ENCODE measurements around the gene CAMK2D.

The CAMK2D gene

GRCh38 chr4:113524096-113524495, 237.4 kb downstream of the CAMK2D start:
- DNase-seq = no peak
- Histone ChIP-seq H3K56ac (ENCODE audit: low read length) (no peak overlapping the region), H3K27ac (ENCODE audit: low read depth, low read length) (no peak overlapping the region), H2BK15ac (replicated peaks; ENCODE audit: low read depth) (no peak overlapping the region), H2AK5ac (ENCODE audit: low read length) (no peak overlapping the region), H3K4me1 (ENCODE audit: control insufficient read depth, low read depth, low read length) (no peaks in the 10 kb centered on the region), H3K9ac (ENCODE audit: low read length) (no peak overlapping the region), H4K8ac (ENCODE audit: low read depth, low read length) (no peak overlapping the region), H3K18ac (ENCODE audit: low read length) (no peak overlapping the region), H3K4me2 (ENCODE audit: low read length) (no peak overlapping the region), H3K79me2 (ENCODE audit: control insufficient read depth, insufficient read depth, low read length) (no peaks in the 10 kb centered on the region), H2BK120ac (ENCODE audit: low read depth, low read length) (no peak overlapping the region), H2BK5ac (ENCODE audit: low read length) (no peak overlapping the region), H3K79me1 (ENCODE audit: low read length) (no peaks in the 10 kb centered on the region), H3K23ac (ENCODE audit: low read length) (no peak overlapping the region), H3K4me3 (ENCODE audit: low read length) (no peak overlapping the region), H3K4ac (ENCODE audit: low read depth, low read length) (no peak overlapping the region), H4K5ac (ENCODE audit: low read length) (no peak overlapping the region), H3K36me3 (ENCODE audit: control insufficient read depth, insufficient read depth, low read length) (no peaks in the 10 kb centered on the region), H3K27me3 (ENCODE audit: insufficient read depth, low read length, poor library complexity) (no peaks in the 10 kb centered on the region)
- no CpG with 5 or more reads among the region's 1 CpG for WGBS (ENCODE audit: extremely low coverage, insufficient coverage, low lambda C conversion rate)

- no peak overlapping the region for H3K9ac ChIP-seq (ENCODE audit: low read length)
- no peak overlapping the region for H4K8ac ChIP-seq (ENCODE audit: low read depth, low read length)
- H3K4me2 ChIP-seq (ENCODE audit: low read length) = no peak overlapping the region
- H3K56ac ChIP-seq (ENCODE audit: low read length) = no peak overlapping the region
- H3K18ac ChIP-seq (ENCODE audit: low read length) = no peak overlapping the region
- H3K79me2 ChIP-seq (ENCODE audit: control insufficient read depth, insufficient read depth, low read length) = no peaks in the 10 kb centered on the region
- no peaks in the 10 kb centered on the region for H3K27me3 ChIP-seq (ENCODE audit: insufficient read depth, low read length, poor library complexity)
- no peak overlapping the region for H3K27ac ChIP-seq (ENCODE audit: low read depth, low read length)
- H3K36me3 ChIP-seq (ENCODE audit: control insufficient read depth, insufficient read depth, low read length) = no peaks in the 10 kb centered on the region
- no peak overlapping the region for H4K5ac ChIP-seq (ENCODE audit: low read length)
- no peak overlapping the region for H2BK120ac ChIP-seq (ENCODE audit: low read depth, low read length)
- H3K79me1 ChIP-seq (ENCODE audit: low read length) = no peaks in the 10 kb centered on the region
- H2AK5ac ChIP-seq (ENCODE audit: low read length) = no peak overlapping the region
- WGBS (ENCODE audit: extremely low coverage, insufficient coverage, low lambda C conversion rate) = no CpG with 5 or more reads among the region's 2 CpGs
- H2BK5ac ChIP-seq (ENCODE audit: low read length) = no peak overlapping the region
- no peak overlapping the region for H2BK15ac ChIP-seq (replicated peaks; ENCODE audit: low read depth)
- H3K4me1 ChIP-seq (ENCODE audit: control insufficient read depth, low read depth, low read length) = no peaks in the 10 kb centered on the region
- no peak for DNase-seq
- H3K4me3 ChIP-seq (ENCODE audit: low read length) = no peak overlapping the region
- H3K4ac ChIP-seq (ENCODE audit: low read depth, low read length) = no peak overlapping the region
- H3K23ac ChIP-seq (ENCODE audit: low read length) = no peak overlapping the region
Observed at GRCh38 chr4:113522433-113522832, 239.1 kb downstream of the CAMK2D start.

GRCh38 chr4:113513382-113513781, 248.2 kb downstream of the CAMK2D start:
- no peak overlapping the region for H2BK15ac ChIP-seq (replicated peaks; ENCODE audit: low read depth)
- no peaks in the 10 kb centered on the region for H3K4me1 ChIP-seq (ENCODE audit: control insufficient read depth, low read depth, low read length)
- no peak overlapping the region for H3K4me2 ChIP-seq (ENCODE audit: low read length)
- H3K36me3 ChIP-seq (ENCODE audit: control insufficient read depth, insufficient read depth, low read length) = no peaks in the 10 kb centered on the region
- no peak for DNase-seq
- no peak overlapping the region for H2BK120ac ChIP-seq (ENCODE audit: low read depth, low read length)
- H3K79me1 ChIP-seq (ENCODE audit: low read length) = no peaks in the 10 kb centered on the region
- H4K5ac ChIP-seq (ENCODE audit: low read length) = no peak overlapping the region
- H4K8ac ChIP-seq (ENCODE audit: low read depth, low read length) = no peak overlapping the region
- WGBS (ENCODE audit: extremely low coverage, insufficient coverage, low lambda C conversion rate) = no CpG with 5 or more reads among the region's 2 CpGs
- H2BK5ac ChIP-seq (ENCODE audit: low read length) = no peak overlapping the region
- H3K4me3 ChIP-seq (ENCODE audit: low read length) = no peak overlapping the region
- H2AK5ac ChIP-seq (ENCODE audit: low read length) = no peak overlapping the region
- H3K18ac ChIP-seq (ENCODE audit: low read length) = no peak overlapping the region
- H3K27me3 ChIP-seq (ENCODE audit: insufficient read depth, low read length, poor library complexity) = no peaks in the 10 kb centered on the region
- no peak overlapping the region for H3K23ac ChIP-seq (ENCODE audit: low read length)
- no peak overlapping the region for H3K27ac ChIP-seq (ENCODE audit: low read depth, low read length)
- no peak overlapping the region for H3K9ac ChIP-seq (ENCODE audit: low read length)
- H3K56ac ChIP-seq (ENCODE audit: low read length) = no peak overlapping the region
- no peaks in the 10 kb centered on the region for H3K79me2 ChIP-seq (ENCODE audit: control insufficient read depth, insufficient read depth, low read length)
- no peak overlapping the region for H3K4ac ChIP-seq (ENCODE audit: low read depth, low read length)

- H3K18ac ChIP-seq (ENCODE audit: low read length) = no peak overlapping the region
- no peaks in the 10 kb centered on the region for H3K79me2 ChIP-seq (ENCODE audit: control insufficient read depth, insufficient read depth, low read length)
- H3K4ac ChIP-seq (ENCODE audit: low read depth, low read length) = no peak overlapping the region
- no peak overlapping the region for H3K4me3 ChIP-seq (ENCODE audit: low read length)
- no CpG with 5 or more reads among the region's 6 CpGs for WGBS (ENCODE audit: extremely low coverage, insufficient coverage, low lambda C conversion rate)
- no peak overlapping the region for H2BK120ac ChIP-seq (ENCODE audit: low read depth, low read length)
- DNase-seq = no peak
- H3K9ac ChIP-seq (ENCODE audit: low read length) = no peak overlapping the region
- no peaks in the 10 kb centered on the region for H3K27me3 ChIP-seq (ENCODE audit: insufficient read depth, low read length, poor library complexity)
- no peak overlapping the region for H2AK5ac ChIP-seq (ENCODE audit: low read length)
- no peak overlapping the region for H2BK5ac ChIP-seq (ENCODE audit: low read length)
- H4K5ac ChIP-seq (ENCODE audit: low read length) = no peak overlapping the region
- H3K79me1 ChIP-seq (ENCODE audit: low read length) = no peaks in the 10 kb centered on the region
- no peak overlapping the region for H3K27ac ChIP-seq (ENCODE audit: low read depth, low read length)
- no peak overlapping the region for H4K8ac ChIP-seq (ENCODE audit: low read depth, low read length)
- no peak overlapping the region for H3K4me2 ChIP-seq (ENCODE audit: low read length)
- H3K56ac ChIP-seq (ENCODE audit: low read length) = no peak overlapping the region
- H2BK15ac ChIP-seq (replicated peaks; ENCODE audit: low read depth) = no peak overlapping the region
- H3K23ac ChIP-seq (ENCODE audit: low read length) = no peak overlapping the region
- H3K36me3 ChIP-seq (ENCODE audit: control insufficient read depth, insufficient read depth, low read length) = no peaks in the 10 kb centered on the region
- no peaks in the 10 kb centered on the region for H3K4me1 ChIP-seq (ENCODE audit: control insufficient read depth, low read depth, low read length)
Observed at GRCh38 chr4:113512880-113513279, 248.7 kb downstream of the CAMK2D start.

GRCh38 chr4:113511944-113512343, 249.6 kb downstream of the CAMK2D start:
- H2BK120ac ChIP-seq (ENCODE audit: low read depth, low read length) = no peak overlapping the region
- WGBS (ENCODE audit: extremely low coverage, insufficient coverage, low lambda C conversion rate) = no CpG with 5 or more reads among the region's 2 CpGs
- no peaks in the 10 kb centered on the region for H3K36me3 ChIP-seq (ENCODE audit: control insufficient read depth, insufficient read depth, low read length)

GRCh38 chr4:113509851-113510250, 251.7 kb downstream of the CAMK2D start:
- no peak overlapping the region for H3K23ac ChIP-seq (ENCODE audit: low read length)
- H3K4me3 ChIP-seq (ENCODE audit: low read length) = no peak overlapping the region
- H2BK5ac ChIP-seq (ENCODE audit: low read length) = no peak overlapping the region
- no peak overlapping the region for H3K4me2 ChIP-seq (ENCODE audit: low read length)
- H3K36me3 ChIP-seq (ENCODE audit: control insufficient read depth, insufficient read depth, low read length) = no peaks in the 10 kb centered on the region
- no peaks in the 10 kb centered on the region for H3K27me3 ChIP-seq (ENCODE audit: insufficient read depth, low read length, poor library complexity)
- no peak overlapping the region for H3K18ac ChIP-seq (ENCODE audit: low read length)
- no peak overlapping the region for H2BK15ac ChIP-seq (replicated peaks; ENCODE audit: low read depth)
- no peak overlapping the region for H4K5ac ChIP-seq (ENCODE audit: low read length)
- WGBS (ENCODE audit: extremely low coverage, insufficient coverage, low lambda C conversion rate) = no CpG with 5 or more reads among the region's 1 CpG
- no peak for DNase-seq
- no peak overlapping the region for H3K9ac ChIP-seq (ENCODE audit: low read length)
- no peaks in the 10 kb centered on the region for H3K4me1 ChIP-seq (ENCODE audit: control insufficient read depth, low read depth, low read length)
- H3K4ac ChIP-seq (ENCODE audit: low read depth, low read length) = no peak overlapping the region
- H3K56ac ChIP-seq (ENCODE audit: low read length) = no peak overlapping the region
- H3K79me2 ChIP-seq (ENCODE audit: control insufficient read depth, insufficient read depth, low read length) = no peaks in the 10 kb centered on the region
- no peaks in the 10 kb centered on the region for H3K79me1 ChIP-seq (ENCODE audit: low read length)
- no peak overlapping the region for H2AK5ac ChIP-seq (ENCODE audit: low read length)
- no peak overlapping the region for H2BK120ac ChIP-seq (ENCODE audit: low read depth, low read length)
- H3K27ac ChIP-seq (ENCODE audit: low read depth, low read length) = no peak overlapping the region
- H4K8ac ChIP-seq (ENCODE audit: low read depth, low read length) = no peak overlapping the region

More at GRCh38 chr4:113511944-113512343, 249.6 kb downstream of the CAMK2D start:
- Histone ChIP-seq H3K4me1 (ENCODE audit: control insufficient read depth, low read depth, low read length) (no peaks in the 10 kb centered on the region), H3K56ac (ENCODE audit: low read length) (no peak overlapping the region), H4K5ac (ENCODE audit: low read length) (no peak overlapping the region), H4K8ac (ENCODE audit: low read depth, low read length) (no peak overlapping the region), H3K27me3 (ENCODE audit: insufficient read depth, low read length, poor library complexity) (no peaks in the 10 kb centered on the region), H3K18ac (ENCODE audit: low read length) (no peak overlapping the region), H3K79me2 (ENCODE audit: control insufficient read depth, insufficient read depth, low read length) (no peaks in the 10 kb centered on the region), H3K79me1 (ENCODE audit: low read length) (no peaks in the 10 kb centered on the region), H3K4me2 (ENCODE audit: low read length) (no peak overlapping the region), H3K4me3 (ENCODE audit: low read length) (no peak overlapping the region), H2AK5ac (ENCODE audit: low read length) (no peak overlapping the region), H3K23ac (ENCODE audit: low read length) (no peak overlapping the region), H2BK5ac (ENCODE audit: low read length) (no peak overlapping the region), H3K4ac (ENCODE audit: low read depth, low read length) (no peak overlapping the region), H3K9ac (ENCODE audit: low read length) (no peak overlapping the region), H3K27ac (ENCODE audit: low read depth, low read length) (no peak overlapping the region), H2BK15ac (replicated peaks; ENCODE audit: low read depth) (no peak overlapping the region)
- no peak for DNase-seq

All from mesendoderm (in vitro differentiated cells).